NB4 (cell line): ENCODE measurements around the gene CSMD2.

Experiments
- DNase-seq: peaks from one replicate; pipeline ENCODE4 v3.0.0; 2010; ENCODE audit warnings: low read depth
- H3K4me3 ChIP-seq: one replicate; pipeline ENCODE4 v1.5.1; 2011; ENCODE audit warnings: mild to moderate bottlenecking, low read depth, low read length, moderate library complexity
- CTCF ChIP-seq: IDR thresholded peaks from one replicate; pipeline ENCODE4 v1.5.1; 2012; ENCODE audit warnings: low read depth, low read length
- MYC ChIP-seq: IDR thresholded peaks from 2 replicates; pipeline ENCODE4 v1.6.1; 2011; ENCODE audit warnings: low read depth, low read length
- POLR2A ChIP-seq: IDR thresholded peaks from 2 replicates; pipeline ENCODE4 v1.6.1; 2011; ENCODE audit warnings: mild to moderate bottlenecking; ENCODE audit not compliant: insufficient read length; ENCODE audit errors: extremely low read depth
- TF ChIP-seq, protein P1 (sequence below): IDR thresholded peaks from 2 replicates; pipeline ENCODE4 v1.6.1; 2011; ENCODE audit warnings: low read depth, low read length

CSMD2 gene

DNA sequence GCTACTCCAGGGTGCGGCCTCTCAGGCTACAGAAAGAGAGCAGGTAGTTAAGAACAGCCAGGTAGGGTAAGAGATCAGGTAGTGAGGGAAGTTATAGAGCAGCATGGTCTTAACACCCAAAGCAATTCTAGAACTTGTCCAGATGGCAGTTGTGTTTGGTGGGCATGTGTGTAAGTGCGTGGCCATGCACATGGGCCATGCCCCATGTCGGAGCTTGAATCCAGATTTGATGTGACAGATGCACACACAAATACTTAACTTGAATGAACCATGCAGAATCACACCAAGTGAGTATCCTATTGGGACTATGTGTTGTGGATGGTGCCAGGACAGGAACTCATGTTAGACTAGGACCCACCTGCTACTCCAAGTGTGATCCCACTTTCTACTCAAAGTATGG lies 446.8 kb downstream of the CSMD2 start:
- no peak overlapping the region for H3K4me3 ChIP-seq
- no peak for DNase-seq
- TF ChIP-seq, protein P1, sequence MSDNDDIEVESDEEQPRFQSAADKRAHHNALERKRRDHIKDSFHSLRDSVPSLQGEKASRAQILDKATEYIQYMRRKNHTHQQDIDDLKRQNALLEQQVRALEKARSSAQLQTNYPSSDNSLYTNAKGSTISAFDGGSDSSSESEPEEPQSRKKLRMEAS: no peak

GRCh38 chr1:33716976-33717688 lies 447.9 kb downstream of the CSMD2 start:
- no peak overlapping the region for H3K4me3 ChIP-seq
- DNase-seq: no peak
- TF ChIP-seq, protein P1: no peak
- TF ChIP-seq MYC (no peak), CTCF (no peak), POLR2A (no peak)

DNA sequence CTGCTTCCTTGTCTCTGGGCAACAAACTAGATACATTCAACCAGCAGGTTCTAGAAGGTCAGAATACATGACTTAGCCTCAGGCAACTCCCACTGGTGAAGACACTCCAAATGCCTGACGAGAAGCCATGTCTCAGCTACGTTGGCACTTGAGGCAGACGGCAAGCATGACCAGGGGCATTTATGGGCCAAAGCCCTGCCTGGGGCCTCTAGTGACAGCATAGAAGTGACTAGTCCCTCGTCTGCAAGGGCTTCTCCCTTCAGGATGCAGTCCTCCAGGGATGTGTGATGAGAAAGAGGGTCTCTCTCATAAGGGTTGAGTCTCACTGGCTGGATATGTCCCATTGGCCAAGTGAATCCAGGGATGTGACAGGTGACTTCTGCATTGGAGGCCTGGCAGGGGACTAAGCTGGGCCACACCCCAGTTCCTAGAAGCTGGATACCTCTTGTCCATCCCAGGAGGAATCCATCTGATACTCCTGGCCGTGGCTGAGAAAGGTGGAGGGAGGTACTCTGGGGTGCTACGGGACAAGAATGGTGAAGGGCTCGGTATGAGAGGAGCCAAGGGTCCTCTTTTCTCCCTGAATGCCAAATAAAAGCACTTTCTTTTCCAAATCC lies 449.7 kb downstream of the CSMD2 start:
- DNase-seq: no peak
- no peak overlapping the region for H3K4me3 ChIP-seq
- TF ChIP-seq, protein P1: no peak
- TF ChIP-seq POLR2A (no peak), MYC (no peak), CTCF (no peak)

DNA sequence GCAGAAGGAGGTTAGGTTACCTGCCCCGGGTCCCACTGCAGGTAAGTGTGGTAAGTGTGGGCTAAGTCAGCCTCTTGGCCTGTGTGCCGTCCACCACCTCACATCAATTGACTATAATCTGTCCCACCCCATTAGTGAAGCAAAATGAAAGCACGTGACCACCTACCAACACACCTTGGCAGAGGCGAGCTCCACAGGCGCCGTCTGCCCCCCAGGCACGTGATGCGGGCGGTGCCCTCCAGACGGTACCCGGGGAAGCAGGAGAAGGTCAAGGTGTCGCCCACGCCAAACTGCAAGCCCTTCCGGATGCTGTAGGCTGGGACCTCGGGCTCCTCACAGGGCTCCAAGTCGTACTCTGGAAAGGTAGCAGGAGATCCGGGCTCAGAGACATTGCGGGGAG lies 450.6 kb downstream of the CSMD2 start:
- no peak for DNase-seq
- TF ChIP-seq MYC: no peak
- TF ChIP-seq, protein P1: no peak
- no peak for TF ChIP-seq POLR2A
- TF ChIP-seq CTCF: no peak
- H3K4me3 ChIP-seq: no peak overlapping the region

- DNase-seq: no peak
- H3K4me3 ChIP-seq: no peak overlapping the region
- TF ChIP-seq POLR2A (no peak), MYC (no peak), CTCF (no peak)
- TF ChIP-seq, protein P1: no peak
Observed at GRCh38 chr1:33713058-33713877, 451.8 kb downstream of the CSMD2 start.

- no peak for TF ChIP-seq MYC
- H3K4me3 ChIP-seq: no peak overlapping the region
- no peak for DNase-seq
Observed at GRCh38 chr1:33712186-33712585, 452.8 kb downstream of the CSMD2 start.
